ENCODE results near the gene METTL23.

Gene METTL23

GRCh38 chr17:76775021-76775600 is 48.5 kb downstream of the METTL23 start:
- DNase-seq: no peak

- no peak for DNase-seq
Measured at GRCh38 chr17:76781056-76781982, 54.7 kb downstream of the METTL23 start.

- DNase-seq: no peak
Measured at GRCh38 chr17:76783146-76783545, 56.5 kb downstream of the METTL23 start.
